Peyer's patch (tissue), 4 donors: ENCODE measurements around the gene LRRC37A2.
"Not testable (repeated sequence)": the region's sequence is repeated elsewhere in the genome, so short reads cannot be mapped to it uniquely, and the experiment has no call there.

Source experiments
- CTCF ChIP-seq, 6 experiments: fragments of 450-650 bp in 4 of 6; fragments of 200-600 bp in 2 of 6; sonication (generic) in 1 of 6; IDR thresholded peaks; one replicate each; pipeline ENCODE4 v1.5.1; 2017 to 2019; ENCODE audit warnings: antibody characterized with exemption in 6 of 6, mild to moderate bottlenecking in 3 of 6, moderate library complexity in 1 of 6
- POLR2A ChIP-seq, 2 donors: fragments of 450-650 bp; IDR thresholded peaks; one replicate each; pipeline ENCODE4 v1.5.1; 2017; ENCODE audit warnings: antibody characterized with exemption in 2 of 2, mild to moderate bottlenecking in 2 of 2, moderate library complexity in 2 of 2

GRCh38 chr17:46591332-46591731, 79.1 kb downstream of the LRRC37A2 start:
- not testable (repeated sequence) for TF ChIP-seq CTCF, POLR2A (IDR thresholded peaks at IDR 0.05)
